ENCODE measurements around the gene MAST2.
"Not testable (repeated sequence)": the region's sequence is repeated elsewhere in the genome, so short reads cannot be mapped to it uniquely, and the experiment has no call there.

GRCh38 chr1:45838322-45838721 is 34.9 kb downstream of the MAST2 start:
- TF ChIP-seq CTCF (conservative IDR thresholded peaks at IDR 0.05); ZFX (IDR thresholded peaks at IDR 0.05): not testable (repeated sequence)

All from C4-2B (cell line).